ELR (cell line): ENCODE measurements around the gene UNC13A.

Source experiments
- DNase-seq: peaks from one replicate; pipeline ENCODE4 v3.0.0-alpha.2; 2015; ENCODE audit warnings: low read depth

Gene UNC13A

DNA sequence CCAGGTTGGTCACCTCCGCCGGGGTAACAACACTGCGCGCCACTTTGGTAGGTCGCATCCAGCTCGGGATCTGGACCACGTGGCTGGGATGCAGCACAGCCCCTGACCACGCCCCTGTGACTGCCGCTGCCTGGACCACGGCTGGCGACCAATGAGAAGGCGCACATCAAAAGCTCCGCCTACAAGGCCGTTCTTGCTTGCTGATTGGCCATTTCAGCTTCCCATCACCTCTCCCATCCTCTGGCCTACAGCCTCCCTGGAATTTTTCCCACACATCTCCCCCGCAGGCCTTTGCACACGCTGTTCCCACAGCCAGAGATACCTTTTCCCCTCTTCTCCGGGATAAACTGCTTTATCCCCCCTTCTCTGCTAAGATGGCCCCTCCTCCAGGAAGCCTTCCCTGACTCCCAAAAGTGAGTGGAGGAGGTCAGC is 18.6 kb upstream of the UNC13A start:
- peak; percentile 56 for DNase-seq

GRCh38 chr19:17703824-17704463 is 15.8 kb upstream of the UNC13A start:
- peak; percentile 56 for DNase-seq

DNA sequence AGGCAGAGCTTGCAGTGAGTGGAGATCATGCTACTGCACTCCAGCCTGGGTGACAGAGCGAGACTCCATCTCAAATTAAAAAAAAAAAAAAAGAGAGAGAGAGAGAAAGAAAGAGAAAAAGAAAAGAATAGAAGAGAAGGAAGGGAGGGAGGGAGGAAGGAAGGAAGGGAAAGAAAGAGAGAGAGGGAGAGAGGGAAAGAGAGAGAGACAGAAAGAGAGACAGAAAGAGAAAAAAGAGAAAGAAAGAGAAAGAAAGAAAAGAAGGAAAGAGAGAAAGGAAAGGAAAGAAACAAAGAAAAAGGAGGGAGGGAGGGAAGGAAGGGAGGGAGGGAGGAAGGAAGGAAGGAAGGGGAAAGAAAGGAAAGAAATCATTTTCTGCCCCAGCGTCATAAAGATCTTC is 7.0 kb upstream of the UNC13A start:
- DNase-seq = no peak

DNA sequence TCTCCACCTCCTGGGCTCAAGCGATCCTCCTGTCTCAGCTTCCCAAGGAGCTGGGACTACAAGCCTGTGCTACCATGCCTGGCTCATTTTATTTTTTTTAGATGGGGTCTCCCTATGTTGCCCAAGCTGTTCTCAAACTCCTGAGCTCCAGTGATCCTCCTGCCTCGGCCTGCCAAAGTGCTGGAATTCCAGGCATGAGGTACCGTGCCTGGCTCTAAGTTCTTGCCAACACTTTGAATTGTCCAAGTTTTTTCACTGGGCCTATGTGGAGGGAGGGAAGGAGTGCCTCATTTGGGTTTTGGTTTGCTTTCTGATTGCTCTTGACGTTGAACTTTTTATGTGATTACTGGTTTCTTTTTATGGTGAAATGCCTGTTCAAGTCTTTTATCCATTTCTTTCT is 4.4 kb upstream of the UNC13A start:
- DNase-seq = no peak

- no peak for DNase-seq
Measured at GRCh38 chr19:17688853-17689595, 870 bp upstream of the UNC13A start.

GRCh38 chr19:17687141-17687856 is 855 bp downstream of the UNC13A start:
- DNase-seq = no peak

- peak; percentile 28 for DNase-seq
Measured at GRCh38 chr19:17686592-17687024, 1.5 kb downstream of the UNC13A start.

- DNase-seq = no peak
Measured at GRCh38 chr19:17686023-17686521, 2.1 kb downstream of the UNC13A start.

DNA sequence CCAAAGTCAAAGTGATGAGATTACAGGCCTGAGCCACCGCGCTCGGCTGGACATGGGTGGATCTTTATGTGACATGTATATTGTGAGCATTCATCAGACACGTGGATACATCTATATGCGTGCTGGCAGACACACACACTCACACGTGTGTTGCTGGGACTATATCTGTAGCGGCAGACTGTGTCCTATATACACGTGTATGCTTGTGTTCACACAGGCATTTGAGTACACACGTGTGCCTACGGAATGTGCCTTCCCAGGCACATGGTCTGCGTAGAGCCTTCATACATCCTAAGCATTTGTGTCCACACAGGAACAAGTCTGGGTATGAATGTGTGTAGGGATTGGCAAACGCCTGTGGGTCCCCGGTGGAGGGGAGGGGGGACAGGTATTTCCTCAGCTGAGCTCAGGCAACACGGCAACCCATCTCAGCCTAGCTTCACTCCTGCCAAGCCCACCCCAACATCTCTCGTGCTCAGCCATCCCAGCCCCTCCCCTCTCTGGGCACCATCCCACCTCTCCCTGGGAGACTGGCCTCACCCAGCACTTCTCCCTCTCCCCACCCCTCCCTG is 2.6 kb downstream of the UNC13A start:
- DNase-seq = no peak

DNA sequence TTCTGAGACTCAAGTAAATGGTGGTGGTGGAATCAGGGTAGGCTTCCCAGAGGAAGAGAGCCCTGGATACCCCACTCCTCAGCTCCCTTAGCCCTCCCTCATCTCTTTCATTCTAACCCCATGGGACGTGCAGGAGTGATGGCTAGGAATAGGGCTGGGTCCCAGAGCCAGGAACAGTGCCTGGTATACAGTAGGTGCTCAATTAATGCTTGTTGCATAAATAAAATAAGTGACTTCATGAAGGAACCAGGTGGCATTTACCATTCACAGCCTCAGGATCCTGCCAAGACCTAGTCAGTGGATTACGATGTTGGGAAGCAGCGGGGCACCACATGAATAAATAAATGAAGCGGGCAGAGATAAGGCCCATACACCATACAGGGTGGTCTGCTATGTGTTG is 3.9 kb downstream of the UNC13A start:
- no peak for DNase-seq

- no peak for DNase-seq
Measured at GRCh38 chr19:17683078-17683477, 5.1 kb downstream of the UNC13A start.

GRCh38 chr19:17682273-17682672 is 5.9 kb downstream of the UNC13A start:
- DNase-seq = no peak

DNA sequence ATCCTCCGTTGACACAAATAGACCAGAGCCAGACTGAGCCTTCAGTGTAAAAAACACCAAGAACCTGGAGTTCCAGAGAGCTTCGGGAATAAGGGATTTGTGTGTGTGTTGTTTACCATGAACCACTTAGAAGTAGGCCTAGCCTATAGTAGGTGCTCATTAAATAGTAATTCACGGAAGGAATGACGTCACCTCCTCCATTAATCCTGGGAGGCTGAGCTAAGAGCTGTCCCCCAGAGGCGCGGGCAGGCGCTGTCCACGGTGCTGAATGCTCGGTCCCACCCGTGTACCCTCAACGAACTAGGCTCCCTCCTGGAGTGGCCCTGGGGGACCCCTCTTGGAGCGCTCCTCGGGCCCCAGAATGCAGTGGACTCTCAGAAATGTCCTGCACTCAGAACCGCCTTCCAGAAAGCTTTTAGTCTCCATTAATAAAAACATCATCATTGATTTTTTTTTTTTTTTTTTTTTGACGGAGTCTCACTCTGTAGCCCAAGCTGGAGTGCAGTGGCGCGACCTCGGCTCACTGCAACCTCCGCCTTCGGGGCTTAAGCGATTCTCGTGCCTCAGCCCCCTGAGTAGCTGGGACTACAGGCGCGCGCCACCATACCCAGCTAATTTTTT is 6.5 kb downstream of the UNC13A start:
- DNase-seq = peak; percentile 71

DNA sequence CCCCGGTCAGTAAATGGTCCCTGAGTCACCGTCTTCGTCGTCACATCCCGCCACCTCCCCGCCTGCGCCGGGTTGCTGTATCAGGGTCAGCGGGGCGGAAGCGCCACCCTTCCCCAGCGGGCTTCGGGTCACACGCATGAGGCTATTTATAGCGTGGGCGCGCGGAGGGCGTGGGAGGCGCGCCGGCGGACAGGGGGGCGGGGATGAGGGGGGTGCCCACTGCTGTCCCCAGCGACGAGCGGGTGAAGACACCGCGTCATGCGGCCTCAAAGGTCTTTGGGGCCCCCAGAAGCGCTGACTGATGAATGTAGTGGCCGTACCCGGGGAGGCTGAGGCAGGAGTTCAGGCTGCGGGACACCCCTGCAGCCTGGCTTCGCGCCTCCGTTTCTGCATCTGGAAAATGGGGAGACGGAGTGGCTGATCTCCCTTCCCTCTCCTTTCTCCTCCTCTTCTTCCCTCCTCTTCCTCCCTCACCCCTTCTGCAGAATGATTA is 7.9 kb downstream of the UNC13A start:
- peak; percentile 77 for DNase-seq

GRCh38 chr19:17679526-17680229 is 8.5 kb downstream of the UNC13A start:
- no peak for DNase-seq

- DNase-seq = no peak
Measured at GRCh38 chr19:17678836-17679235, 9.3 kb downstream of the UNC13A start.

DNA sequence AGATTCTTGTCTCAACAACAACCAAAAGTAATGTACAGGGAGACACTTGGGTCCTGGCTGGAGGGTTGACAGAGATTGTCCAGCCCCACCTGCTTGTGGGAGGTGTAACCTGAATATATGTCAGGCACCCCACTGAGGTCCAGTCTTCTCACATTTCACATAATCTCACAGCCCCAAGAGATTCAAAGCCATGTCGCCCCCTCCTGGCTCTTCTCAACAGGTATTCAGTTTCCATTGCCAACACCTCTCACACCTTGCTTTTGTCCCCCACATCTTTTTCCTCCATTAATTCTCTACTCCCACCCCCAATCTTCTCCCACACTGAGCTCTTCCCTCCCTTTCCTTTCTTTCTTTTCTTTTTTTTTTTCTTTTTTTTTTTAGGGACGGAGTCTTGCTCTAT is 11.2 kb downstream of the UNC13A start:
- no peak for DNase-seq

GRCh38 chr19:17676295-17676694 is 11.9 kb downstream of the UNC13A start:
- DNase-seq = no peak

DNA sequence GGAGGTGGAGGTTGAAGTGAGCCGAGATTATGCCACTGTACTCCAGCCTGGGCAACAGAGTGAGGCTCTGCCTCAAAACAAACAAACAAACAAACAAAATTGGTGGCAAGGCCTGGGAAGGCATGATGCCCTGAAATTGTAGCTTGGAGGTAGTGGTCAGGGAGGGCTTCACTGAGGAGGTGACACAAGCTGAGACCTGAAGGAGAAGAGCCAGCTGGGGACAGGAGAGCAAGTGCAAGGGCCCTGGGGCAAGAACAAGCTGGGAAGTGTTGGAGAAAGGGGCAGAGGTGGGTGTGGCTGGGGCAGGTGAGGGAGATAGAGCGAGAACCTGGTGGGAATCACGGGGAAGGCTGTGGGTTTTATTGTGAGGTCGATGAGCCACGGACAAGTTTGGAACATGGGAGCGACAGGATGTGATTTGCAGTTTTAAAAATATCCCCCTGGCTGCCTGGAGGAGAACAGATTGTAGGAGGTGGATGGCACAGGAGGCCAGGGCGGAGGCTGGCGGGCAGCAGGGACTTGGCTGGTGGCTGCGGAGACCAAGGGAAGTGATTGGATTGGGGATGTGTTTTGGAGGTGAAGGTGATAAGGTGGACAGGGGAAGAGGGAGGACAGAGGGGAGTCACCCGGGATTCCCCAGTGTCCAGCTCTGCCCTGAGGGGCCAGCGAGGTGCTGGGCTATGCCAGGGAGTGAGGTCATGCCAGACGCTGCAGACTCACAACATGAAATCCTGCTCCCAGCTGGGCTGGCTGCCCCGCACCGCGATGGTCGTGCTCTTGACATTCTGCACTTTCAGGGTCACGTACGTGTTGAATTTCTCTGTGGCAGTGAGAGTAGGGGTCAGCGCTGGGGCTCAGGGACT is 14.0 kb downstream of the UNC13A start:
- no peak for DNase-seq

DNA sequence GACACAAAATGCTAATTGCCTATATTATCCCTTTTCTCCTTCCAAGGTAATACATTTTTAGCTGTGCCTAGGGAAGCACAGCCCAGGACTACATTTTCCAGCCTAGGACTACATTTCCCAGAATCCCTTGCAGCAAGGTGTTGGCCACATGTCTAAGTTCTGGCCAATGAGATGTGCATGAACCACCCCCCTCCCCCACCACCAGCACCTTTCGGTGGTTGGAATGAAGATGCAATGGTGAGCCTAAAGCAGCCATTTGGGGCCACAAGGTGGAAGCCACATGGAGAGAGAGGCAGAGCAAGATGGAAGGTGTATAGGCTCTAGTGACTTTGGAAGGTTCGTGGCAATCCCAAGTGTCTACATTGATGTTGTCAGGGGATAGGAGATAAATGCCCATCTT is 16.2 kb downstream of the UNC13A start:
- peak; percentile 68 for DNase-seq
